Activated T-cell treated with anti-CD3 and anti-CD28 coated beads, Interleukin-2, amount 50 U/mL, for 72 hours (primary cell): ENCODE data around the gene PPM1H. TPM values are rescaled to one million over a fixed set of nuclear protein-coding genes. Genes with fewer than 3 reads are reported as not detected.
"Not testable (repeated sequence)": the region's sequence is repeated elsewhere in the genome, so short reads cannot be mapped to it uniquely, and the experiment has no call there.

ENCODE experiments used
- ATAC-seq, 2 donors: fragments of 150-1000 bp; cut with Tn5 transposase; replicated peaks in 1 of 2; 2 replicates each; pipeline ENCODE4 v1.10.0; 2021; ENCODE audit warnings: moderate library complexity in 2 of 2, mild to moderate bottlenecking in 1 of 2
- DNase-seq, 2 donors: peaks; one replicate each; pipeline ENCODE4 v3.0.0; 2021 to 2022; ENCODE audit warnings: mixed read lengths in 1 of 2
- H3K27ac Mint-ChIP-seq: one replicate; pipeline ENCODE4 v1.8.0; 2022; ENCODE audit warnings: mild to moderate bottlenecking, moderate library complexity, mixed read lengths
- H3K27me3 Mint-ChIP-seq: one replicate; pipeline ENCODE4 v1.8.0; 2022; ENCODE audit warnings: low read depth, mixed read lengths
- H3K36me3 Mint-ChIP-seq, 2 donors: one replicate each; pipeline ENCODE4 v1.8.0; 2022; ENCODE audit warnings: mixed read lengths in 2 of 2, mild to moderate bottlenecking in 1 of 2; ENCODE audit not compliant: insufficient read depth in 2 of 2
- H3K4me1 Mint-ChIP-seq: one replicate; pipeline ENCODE4 v1.8.0; 2022; ENCODE audit warnings: low read depth, mixed read lengths
- H3K4me3 Mint-ChIP-seq, 2 donors: one replicate each; pipeline ENCODE4 v1.8.0; 2022; ENCODE audit warnings: mild to moderate bottlenecking in 2 of 2, mixed read lengths in 2 of 2, moderate library complexity in 2 of 2
- H3K9me3 Mint-ChIP-seq, 2 donors: one replicate each; pipeline ENCODE4 v1.8.0; 2022; ENCODE audit warnings: mixed read lengths in 2 of 2
- total RNA-seq, 2 donors: library from RNA; stranded (reverse); gene quantifications; one replicate each; pipeline ENCODE4 v1.2.3, GENCODE V29; 2022

The PPM1H gene
- total RNA-seq, 2 donors from 2014 or later, result not detected

DNA sequence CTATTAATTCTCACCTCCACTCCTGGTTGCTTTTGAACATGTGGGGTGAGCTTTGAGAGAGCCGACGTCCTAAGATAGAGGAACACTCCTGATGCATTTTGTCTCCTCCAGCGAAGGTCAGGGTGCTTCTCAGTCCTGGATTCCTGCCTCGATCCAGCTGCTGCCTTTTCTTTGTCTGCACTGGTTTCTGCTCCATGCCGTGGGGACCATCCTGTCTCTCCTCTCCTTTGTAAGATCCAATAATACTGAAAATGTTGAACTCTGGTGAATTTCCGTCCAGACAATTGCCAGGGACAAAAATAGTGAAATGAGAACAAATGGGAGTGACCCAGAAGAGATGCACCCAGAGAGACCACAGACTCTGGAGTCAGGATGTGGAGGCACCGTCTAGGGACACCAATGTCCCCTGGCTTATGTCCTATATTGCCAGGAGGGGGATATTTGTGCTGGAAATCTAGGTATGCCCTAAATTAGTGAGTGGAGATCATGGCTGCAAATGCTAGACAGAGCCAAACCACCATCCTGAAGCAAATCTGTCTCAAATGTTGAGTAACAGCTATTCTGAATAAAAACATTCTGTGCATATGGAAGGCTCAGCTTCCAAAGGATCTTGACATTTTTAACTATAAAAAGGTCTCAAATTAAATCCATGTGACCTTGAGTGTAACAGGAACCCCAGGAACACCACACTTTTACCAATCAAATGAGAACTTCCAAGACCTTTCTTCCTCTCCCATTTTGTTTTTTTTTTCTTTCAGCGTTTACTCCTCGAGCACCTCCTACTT, 170.9 kb downstream of the PPM1H start:
- H3K27me3 Mint-ChIP-seq, result peaks cover 53% of the 10 kb centered on the region
- peaks cover 36% of the 10 kb centered on the region for H3K4me1 Mint-ChIP-seq
- H3K9me3 Mint-ChIP-seq, result no peaks in the 10 kb centered on the region
- ATAC-seq (no peak), DNase-seq (no peak)
- H3K36me3 Mint-ChIP-seq, result no peaks in the 10 kb centered on the region
- H3K27ac Mint-ChIP-seq, result no peak overlapping the region
- H3K4me3 Mint-ChIP-seq, result no peak overlapping the region

DNA sequence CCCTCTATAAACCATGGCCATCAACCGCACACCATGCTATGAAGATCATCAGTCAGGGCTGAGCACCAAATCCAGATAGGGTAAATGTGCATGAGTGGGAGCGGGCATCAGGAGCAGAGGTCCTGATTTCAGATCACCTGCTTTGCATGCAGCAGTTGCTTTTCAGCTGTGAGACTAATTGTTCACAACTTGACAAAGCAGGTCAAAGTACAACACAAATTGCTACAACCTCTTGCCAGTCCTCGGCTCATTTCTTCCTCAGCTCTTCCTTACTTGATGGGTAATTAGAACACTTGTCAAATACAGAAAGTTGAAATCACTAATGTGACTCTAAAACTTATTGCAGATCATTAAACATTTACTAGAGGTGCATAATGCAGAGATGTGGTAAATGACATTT, 171.6 kb downstream of the PPM1H start:
- Mint-ChIP-seq H3K27me3 (peaks cover 53% of the 10 kb centered on the region), H3K27ac (no peak overlapping the region)
- DNase-seq, result no peak

DNA sequence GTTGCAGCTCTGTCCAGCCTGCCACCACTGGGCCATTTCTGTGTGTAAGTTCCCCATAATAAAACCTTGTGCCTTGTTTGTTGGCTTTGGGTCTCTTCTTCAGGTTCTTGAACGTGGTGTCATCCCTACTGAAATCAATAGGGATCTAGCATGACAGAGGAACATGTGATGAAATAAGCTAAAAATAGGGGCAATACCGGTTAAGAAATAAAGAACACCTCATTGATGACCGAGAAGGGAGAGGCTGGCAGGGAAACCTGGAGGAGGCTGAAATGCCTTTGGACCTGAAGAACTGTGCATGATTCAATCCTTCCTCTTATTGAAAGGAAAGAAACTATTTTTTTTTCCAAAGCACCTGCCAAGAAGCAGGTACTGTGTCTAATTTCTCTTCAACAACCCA, 172.3 kb downstream of the PPM1H start:
- DNase-seq (no peak), ATAC-seq (no peak)
- H3K9me3 Mint-ChIP-seq, result no peaks in the 10 kb centered on the region
- H3K4me3 Mint-ChIP-seq, result no peak overlapping the region
- no peak overlapping the region for H3K27ac Mint-ChIP-seq
- H3K27me3 Mint-ChIP-seq, result peaks cover 48% of the 10 kb centered on the region
- peaks cover 43% of the 10 kb centered on the region for H3K4me1 Mint-ChIP-seq
- no peaks in the 10 kb centered on the region for H3K36me3 Mint-ChIP-seq

More for the DNA sequence above, 171.6 kb downstream of the PPM1H start:
- Mint-ChIP-seq H3K36me3 (no peaks in the 10 kb centered on the region), H3K4me3 (no peak overlapping the region), H3K9me3 (no peaks in the 10 kb centered on the region), H3K4me1 (peaks cover 43% of the 10 kb centered on the region)
- ATAC-seq, result no peak

GRCh38 chr12:62761658-62762057, 173.3 kb downstream of the PPM1H start:
- ATAC-seq (no peak), DNase-seq (no peak)
- H3K36me3 Mint-ChIP-seq, result no peaks in the 10 kb centered on the region
- peaks cover 43% of the 10 kb centered on the region for H3K4me1 Mint-ChIP-seq
- no peak overlapping the region for H3K27ac Mint-ChIP-seq
- H3K27me3 Mint-ChIP-seq, result peaks cover 42% of the 10 kb centered on the region
- no peaks in the 10 kb centered on the region for H3K9me3 Mint-ChIP-seq
- no peak overlapping the region for H3K4me3 Mint-ChIP-seq

- peaks cover 44% of the 10 kb centered on the region for H3K4me1 Mint-ChIP-seq
- DNase-seq (no peak), ATAC-seq (peak; percentile 64 to 70)
- H3K27ac Mint-ChIP-seq, result no peak overlapping the region
- no peak overlapping the region for H3K4me3 Mint-ChIP-seq
- H3K9me3 Mint-ChIP-seq, result no peaks in the 10 kb centered on the region
- no peaks in the 10 kb centered on the region for H3K36me3 Mint-ChIP-seq
- peaks cover 38% of the 10 kb centered on the region for H3K27me3 Mint-ChIP-seq
These were observed 174.2 kb downstream of the PPM1H start for GRCh38 chr12:62760779-62761178.

DNA sequence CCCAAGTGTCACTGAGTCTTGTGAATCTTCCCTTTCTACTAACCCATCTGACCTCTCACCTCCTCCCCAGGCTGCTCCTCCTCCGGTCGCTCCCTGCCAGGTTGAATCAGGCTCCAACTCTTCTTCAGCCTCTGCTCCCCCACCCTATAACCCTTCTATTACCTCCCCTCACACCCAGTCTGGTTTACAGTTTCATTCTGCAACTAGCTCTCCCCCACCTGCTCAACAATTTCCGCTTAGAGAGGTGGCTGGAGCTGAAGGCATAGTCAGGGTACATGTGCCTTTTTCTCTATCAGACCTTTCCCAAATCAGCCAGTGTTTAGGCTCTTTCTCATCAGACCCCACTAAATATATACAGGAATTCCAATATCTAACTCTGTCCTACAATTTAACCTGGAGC, 174.6 kb downstream of the PPM1H start:
- Mint-ChIP-seq H3K4me1 (peaks cover 44% of the 10 kb centered on the region), H3K27me3 (peaks cover 34% of the 10 kb centered on the region), H3K4me3 (peak overlapping the region in 1 of 2 donors; percentile 1)
- DNase-seq, ATAC-seq, H3K9me3 Mint-ChIP-seq, H3K27ac Mint-ChIP-seq, H3K36me3 Mint-ChIP-seq: not testable (repeated sequence)

GRCh38 chr12:62758216-62758615, 176.7 kb downstream of the PPM1H start:
- ATAC-seq, result peak; percentile 84 to 92
- Mint-ChIP-seq H3K9me3 (no peaks in the 10 kb centered on the region), H3K4me1 (peaks cover 44% of the 10 kb centered on the region), H3K36me3 (no peaks in the 10 kb centered on the region), H3K4me3 (no peak overlapping the region), H3K27ac (no peak overlapping the region), H3K27me3 (peaks cover 26% of the 10 kb centered on the region)
- peak; percentile 13 to 14 for DNase-seq

DNA sequence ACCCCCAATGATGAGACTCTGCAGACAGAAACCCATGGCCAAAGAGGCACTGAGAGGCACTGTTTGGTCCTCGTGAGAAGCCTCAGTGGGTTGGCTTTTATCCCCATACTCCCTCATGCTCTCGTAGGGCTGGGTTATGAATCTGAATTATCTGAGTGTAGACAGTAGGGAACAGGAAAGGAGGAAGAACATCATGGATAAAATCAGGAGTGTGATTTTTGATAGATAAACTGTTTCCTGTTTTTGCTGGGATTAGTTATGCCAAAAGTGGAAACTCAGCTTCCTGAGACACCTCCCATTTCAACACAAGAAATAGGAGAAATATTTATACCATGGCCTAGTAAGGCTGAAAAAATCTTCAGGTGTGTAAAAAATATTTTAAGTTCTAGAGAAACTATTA, 177.9 kb downstream of the PPM1H start:
- Mint-ChIP-seq H3K27me3 (peaks cover 33% of the 10 kb centered on the region), H3K27ac (no peak overlapping the region), H3K36me3 (no peaks in the 10 kb centered on the region), H3K4me1 (peaks cover 44% of the 10 kb centered on the region), H3K9me3 (no peaks in the 10 kb centered on the region), H3K4me3 (no peak overlapping the region)
- no peak for ATAC-seq
- no peak for DNase-seq

DNA sequence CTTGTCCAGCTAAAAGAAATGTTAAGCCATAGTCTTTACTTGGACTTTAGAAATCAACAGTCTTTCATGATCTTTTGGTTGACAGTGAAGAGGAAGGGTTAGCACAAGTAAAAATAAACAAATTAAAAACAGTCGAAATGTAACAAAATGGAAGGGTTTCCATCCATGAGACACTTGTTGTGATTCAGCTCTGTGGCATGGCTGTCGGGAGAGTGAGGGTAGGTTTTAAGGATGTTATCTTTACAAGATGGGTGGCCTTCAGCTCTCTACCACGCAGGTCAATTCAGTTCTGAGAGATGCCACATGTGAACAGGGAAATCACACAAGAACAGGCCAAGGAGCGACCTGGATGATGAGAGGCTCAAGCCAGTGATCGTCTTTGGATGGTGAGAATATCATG, 180.2 kb downstream of the PPM1H start:
- Mint-ChIP-seq H3K9me3 (no peaks in the 10 kb centered on the region), H3K27ac (no peak overlapping the region), H3K4me1 (peaks cover 30% of the 10 kb centered on the region), H3K27me3 (peaks cover 30% of the 10 kb centered on the region), H3K36me3 (no peaks in the 10 kb centered on the region), H3K4me3 (no peak overlapping the region)
- ATAC-seq (no peak), DNase-seq (no peak)

GRCh38 chr12:62751810-62752155, 183.2 kb downstream of the PPM1H start:
- Mint-ChIP-seq H3K4me3 (no peak overlapping the region), H3K27ac (no peak overlapping the region), H3K4me1 (peaks cover 2% of the 10 kb centered on the region), H3K36me3 (no peaks in the 10 kb centered on the region), H3K9me3 (no peaks in the 10 kb centered on the region), H3K27me3 (peaks cover 31% of the 10 kb centered on the region)
- no peak for DNase-seq
- ATAC-seq, result no peak

GRCh38 chr12:62750941-62751809, 183.8 kb downstream of the PPM1H start:
- Mint-ChIP-seq H3K36me3 (no peaks in the 10 kb centered on the region), H3K9me3 (no peaks in the 10 kb centered on the region), H3K27ac (no peak overlapping the region), H3K27me3 (peaks cover 31% of the 10 kb centered on the region), H3K4me1 (no peaks in the 10 kb centered on the region), H3K4me3 (no peak overlapping the region)
- ATAC-seq (no peak), DNase-seq (no peak)

DNA sequence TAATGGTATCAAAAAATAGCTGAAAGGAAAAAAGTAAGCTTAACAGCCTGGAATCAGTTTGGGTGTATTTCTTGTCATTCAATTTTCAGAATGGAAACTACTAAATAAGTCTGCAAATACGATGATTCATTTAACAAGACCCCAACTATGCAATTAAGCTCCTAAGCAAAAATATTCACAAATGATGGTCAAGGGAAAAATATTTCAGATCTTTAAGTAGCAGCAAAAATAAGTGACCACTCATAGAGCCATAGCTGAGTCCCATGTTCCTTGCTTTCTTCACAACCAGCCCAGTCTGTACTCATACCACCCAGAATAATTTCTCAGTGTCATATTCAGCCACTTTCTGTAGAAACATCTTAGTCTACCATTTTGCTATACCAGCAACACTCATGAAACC, 185.4 kb downstream of the PPM1H start:
- no peak for ATAC-seq
- H3K4me1 Mint-ChIP-seq, result no peaks in the 10 kb centered on the region
- H3K9me3 Mint-ChIP-seq, result no peaks in the 10 kb centered on the region
- DNase-seq, result no peak
- H3K27ac Mint-ChIP-seq, result no peak overlapping the region
- peaks cover 31% of the 10 kb centered on the region for H3K27me3 Mint-ChIP-seq
- no peaks in the 10 kb centered on the region for H3K36me3 Mint-ChIP-seq
- no peak overlapping the region for H3K4me3 Mint-ChIP-seq

DNA sequence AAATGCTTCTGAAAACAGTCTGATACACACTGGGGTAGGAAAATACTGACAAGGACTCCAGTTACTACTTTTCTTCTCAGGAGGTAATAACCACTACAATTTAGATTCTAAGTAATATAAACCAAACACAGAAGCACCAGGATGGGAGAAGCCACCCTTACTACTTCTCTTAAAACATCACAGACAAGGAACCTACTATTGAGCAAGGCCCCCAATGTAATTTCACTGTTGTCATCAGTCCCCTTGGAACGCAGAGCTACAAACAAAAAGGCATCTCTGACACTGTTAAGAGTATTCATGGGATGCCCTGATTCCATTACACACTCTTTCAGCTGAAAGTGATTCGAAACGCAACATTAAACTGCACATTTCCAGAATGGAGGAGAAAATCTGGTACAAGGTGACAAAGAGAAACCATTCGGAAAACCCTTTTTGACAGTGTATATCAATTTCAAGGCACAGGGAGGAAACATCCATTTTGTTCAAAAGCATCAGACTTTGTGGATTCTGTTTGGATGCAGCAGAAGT, 185.9 kb downstream of the PPM1H start:
- peaks cover 27% of the 10 kb centered on the region for H3K27me3 Mint-ChIP-seq
- ATAC-seq, result no peak
- H3K27ac Mint-ChIP-seq, result no peak overlapping the region
- H3K4me3 Mint-ChIP-seq, result no peak overlapping the region
- DNase-seq, result no peak
- H3K9me3 Mint-ChIP-seq, result no peaks in the 10 kb centered on the region
- no peaks in the 10 kb centered on the region for H3K36me3 Mint-ChIP-seq
- no peaks in the 10 kb centered on the region for H3K4me1 Mint-ChIP-seq
